ENCODE data around the gene TGFBR3L. TPM values are rescaled to one million over a fixed set of nuclear protein-coding genes. Genes with fewer than 3 reads are reported as not detected.

The TGFBR3L gene
- total RNA-seq, 1 donor from 2014 or later, result 1.8 TPM

DNA sequence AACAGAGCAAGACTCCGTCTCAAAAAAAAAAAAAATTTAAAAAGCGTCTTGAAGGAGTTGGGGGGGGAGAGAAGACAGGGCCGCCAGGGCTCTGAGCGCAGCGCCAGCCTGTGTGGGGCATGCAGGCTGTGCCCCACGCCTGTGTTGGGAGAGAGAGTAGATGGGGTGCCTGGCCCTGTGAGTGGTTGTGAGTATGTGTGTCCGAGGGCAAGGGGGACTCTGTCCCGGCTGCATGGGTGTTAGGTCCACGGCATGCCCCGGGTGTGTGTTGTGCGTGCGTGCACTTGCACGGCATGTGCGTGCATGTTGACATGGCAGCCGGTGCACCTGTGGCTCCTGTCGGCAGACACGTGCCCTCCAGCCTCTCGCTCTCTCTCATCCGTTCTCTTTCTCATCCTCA is 7.5 kb upstream of the TGFBR3L start:
- no peak overlapping the region for H3K27ac Mint-ChIP-seq
- DNase-seq (ENCODE audit: low spot score), result no peak
- H3K27me3 Mint-ChIP-seq (ENCODE audit: insufficient read depth, low read depth), result peaks cover 3% of the 10 kb centered on the region
- peak overlapping the region; percentile 46 for H3K4me3 Mint-ChIP-seq
- H3K4me1 Mint-ChIP-seq, result peaks cover 20% of the 10 kb centered on the region
- peaks cover 11% of the 10 kb centered on the region for H3K4me1 ChIP-seq
- no peak overlapping the region for H2AFZ ChIP-seq (replicated peaks)
- TF ChIP-seq EZH2 (IDR thresholded peaks at IDR 0.05), result no peak
- no peak for TF ChIP-seq EZH2phosphoT487 (IDR thresholded peaks at IDR 0.05)
- TF ChIP-seq, protein P1, sequence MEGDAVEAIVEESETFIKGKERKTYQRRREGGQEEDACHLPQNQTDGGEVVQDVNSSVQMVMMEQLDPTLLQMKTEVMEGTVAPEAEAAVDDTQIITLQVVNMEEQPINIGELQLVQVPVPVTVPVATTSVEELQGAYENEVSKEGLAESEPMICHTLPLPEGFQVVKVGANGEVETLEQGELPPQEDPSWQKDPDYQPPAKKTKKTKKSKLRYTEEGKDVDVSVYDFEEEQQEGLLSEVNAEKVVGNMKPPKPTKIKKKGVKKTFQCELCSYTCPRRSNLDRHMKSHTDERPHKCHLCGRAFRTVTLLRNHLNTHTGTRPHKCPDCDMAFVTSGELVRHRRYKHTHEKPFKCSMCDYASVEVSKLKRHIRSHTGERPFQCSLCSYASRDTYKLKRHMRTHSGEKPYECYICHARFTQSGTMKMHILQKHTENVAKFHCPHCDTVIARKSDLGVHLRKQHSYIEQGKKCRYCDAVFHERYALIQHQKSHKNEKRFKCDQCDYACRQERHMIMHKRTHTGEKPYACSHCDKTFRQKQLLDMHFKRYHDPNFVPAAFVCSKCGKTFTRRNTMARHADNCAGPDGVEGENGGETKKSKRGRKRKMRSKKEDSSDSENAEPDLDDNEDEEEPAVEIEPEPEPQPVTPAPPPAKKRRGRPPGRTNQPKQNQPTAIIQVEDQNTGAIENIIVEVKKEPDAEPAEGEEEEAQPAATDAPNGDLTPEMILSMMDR (IDR thresholded peaks at IDR 0.05), result no peak
- peaks cover 5% of the 10 kb centered on the region for H3K27me3 ChIP-seq
- no peaks in the 10 kb centered on the region for H3K9me3 ChIP-seq (ENCODE audit: low read depth)
- H3K9ac ChIP-seq, result no peak overlapping the region
- peaks cover 8% of the 10 kb centered on the region for H3K36me3 Mint-ChIP-seq
- no peak overlapping the region for H3K4me2 ChIP-seq
- peaks cover 37% of the 10 kb centered on the region for H3K79me2 ChIP-seq (ENCODE audit: low read depth)
- no peak overlapping the region for H3K27ac ChIP-seq
- peaks cover 9% of the 10 kb centered on the region for H3F3A ChIP-seq (ENCODE audit: low read depth)
- H3K9me3 Mint-ChIP-seq, result no peaks in the 10 kb centered on the region
- no peak overlapping the region for H3K4me3 ChIP-seq
- H4K20me1 ChIP-seq (ENCODE audit: low read depth), result peaks cover 60% of the 10 kb centered on the region
- H3K36me3 ChIP-seq, result no peaks in the 10 kb centered on the region

DNA sequence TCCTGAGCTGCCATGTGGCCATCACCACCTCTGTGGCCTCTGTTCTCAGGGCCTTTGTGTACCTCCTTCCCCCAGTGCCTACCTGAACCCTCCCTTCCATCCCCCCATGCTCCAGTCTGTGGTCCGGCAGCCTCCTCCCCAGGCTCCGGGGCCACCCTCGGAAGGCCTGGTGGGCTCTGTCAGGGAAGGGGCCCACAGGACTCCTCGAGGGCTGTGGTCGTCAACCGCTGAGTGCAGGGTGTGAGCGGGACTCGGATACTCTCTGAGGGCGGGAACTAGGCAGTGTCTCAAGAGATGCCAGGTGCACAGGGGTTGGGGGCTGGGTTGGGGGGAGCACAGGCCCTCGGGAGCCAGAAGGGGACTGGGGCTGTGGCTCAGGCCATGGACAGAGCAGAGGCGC is 7.1 kb upstream of the TGFBR3L start:
- no peak overlapping the region for H3K27ac ChIP-seq
- H4K20me1 ChIP-seq (ENCODE audit: low read depth), result peaks cover 62% of the 10 kb centered on the region
- H3K4me1 Mint-ChIP-seq, result peaks cover 18% of the 10 kb centered on the region
- no peaks in the 10 kb centered on the region for H3K36me3 ChIP-seq
- H3K27me3 ChIP-seq, result peaks cover 2% of the 10 kb centered on the region
- no peak overlapping the region for H3K4me3 Mint-ChIP-seq
- no peak for DNase-seq (ENCODE audit: low spot score)
- H3K4me2 ChIP-seq, result no peak overlapping the region
- no peaks in the 10 kb centered on the region for H3K9me3 ChIP-seq (ENCODE audit: low read depth)
- no peak overlapping the region for H3K27ac Mint-ChIP-seq
- H3K27me3 Mint-ChIP-seq (ENCODE audit: insufficient read depth, low read depth), result peaks cover 3% of the 10 kb centered on the region
- H3K9ac ChIP-seq, result no peak overlapping the region
- H3K4me3 ChIP-seq, result no peak overlapping the region
- peaks cover 8% of the 10 kb centered on the region for H3K36me3 Mint-ChIP-seq
- TF ChIP-seq EZH2 (IDR thresholded peaks at IDR 0.05) (no peak), EZH2phosphoT487 (IDR thresholded peaks at IDR 0.05) (no peak)
- TF ChIP-seq, protein P1 (IDR thresholded peaks at IDR 0.05), result no peak
- no peaks in the 10 kb centered on the region for H3K9me3 Mint-ChIP-seq
- H3K79me2 ChIP-seq (ENCODE audit: low read depth), result peaks cover 37% of the 10 kb centered on the region
- no peak overlapping the region for H2AFZ ChIP-seq (replicated peaks)
- H3F3A ChIP-seq (ENCODE audit: low read depth), result peaks cover 8% of the 10 kb centered on the region
- peaks cover 11% of the 10 kb centered on the region for H3K4me1 ChIP-seq

DNA sequence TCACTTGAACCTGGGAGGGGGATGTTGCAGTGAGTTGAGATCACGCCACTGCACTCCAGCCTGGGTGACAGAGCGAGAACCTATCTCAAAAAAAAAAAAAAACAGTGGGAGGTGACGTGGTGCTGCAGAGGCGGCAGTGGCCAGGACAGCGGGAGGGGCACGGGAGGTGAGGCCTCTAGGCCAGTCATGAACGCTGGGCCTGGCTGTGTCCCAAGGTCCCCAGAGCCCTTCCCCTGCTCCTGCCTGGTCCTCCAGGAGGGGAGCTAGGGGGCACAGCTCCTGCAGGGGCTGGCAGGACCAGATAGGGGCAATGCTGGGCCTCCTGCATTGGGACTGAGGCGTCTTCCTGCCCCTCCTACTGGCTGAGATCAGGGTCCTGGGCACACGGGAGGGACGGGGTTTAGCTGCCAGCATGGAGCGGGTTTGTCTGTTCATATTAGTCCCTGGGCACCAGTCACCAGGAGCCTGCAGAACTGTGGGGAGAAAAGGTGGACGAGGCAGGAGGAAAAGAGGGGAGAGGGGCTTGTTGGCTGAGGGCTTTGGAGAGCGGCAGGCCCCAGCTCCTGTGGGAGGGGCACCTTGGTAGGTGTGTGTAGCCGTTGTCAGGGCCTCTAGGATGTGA is 6.4 kb upstream of the TGFBR3L start:
- peaks cover 2% of the 10 kb centered on the region for H3F3A ChIP-seq (ENCODE audit: low read depth)
- TF ChIP-seq EZH2phosphoT487 (IDR thresholded peaks at IDR 0.05), result no peak
- Mint-ChIP-seq H3K4me3 (no peak overlapping the region), H3K9me3 (no peaks in the 10 kb centered on the region), H3K27me3 (ENCODE audit: insufficient read depth, low read depth) (peaks cover 7% of the 10 kb centered on the region), H3K4me1 (peaks cover 12% of the 10 kb centered on the region), H3K36me3 (peaks cover 12% of the 10 kb centered on the region), H3K27ac (no peak overlapping the region)
- peaks cover 62% of the 10 kb centered on the region for H4K20me1 ChIP-seq (ENCODE audit: low read depth)
- no peak overlapping the region for H2AFZ ChIP-seq (replicated peaks)
- no peak overlapping the region for H3K27ac ChIP-seq
- no peak overlapping the region for H3K9ac ChIP-seq
- DNase-seq (ENCODE audit: low spot score), result no peak
- no peaks in the 10 kb centered on the region for H3K9me3 ChIP-seq (ENCODE audit: low read depth)
- H3K36me3 ChIP-seq, result no peaks in the 10 kb centered on the region
- H3K27me3 ChIP-seq, result no peaks in the 10 kb centered on the region
- H3K4me3 ChIP-seq, result no peak overlapping the region
- H3K4me2 ChIP-seq, result no peak overlapping the region
- peaks cover 37% of the 10 kb centered on the region for H3K79me2 ChIP-seq (ENCODE audit: low read depth)
- H3K4me1 ChIP-seq, result peaks cover 7% of the 10 kb centered on the region

DNA sequence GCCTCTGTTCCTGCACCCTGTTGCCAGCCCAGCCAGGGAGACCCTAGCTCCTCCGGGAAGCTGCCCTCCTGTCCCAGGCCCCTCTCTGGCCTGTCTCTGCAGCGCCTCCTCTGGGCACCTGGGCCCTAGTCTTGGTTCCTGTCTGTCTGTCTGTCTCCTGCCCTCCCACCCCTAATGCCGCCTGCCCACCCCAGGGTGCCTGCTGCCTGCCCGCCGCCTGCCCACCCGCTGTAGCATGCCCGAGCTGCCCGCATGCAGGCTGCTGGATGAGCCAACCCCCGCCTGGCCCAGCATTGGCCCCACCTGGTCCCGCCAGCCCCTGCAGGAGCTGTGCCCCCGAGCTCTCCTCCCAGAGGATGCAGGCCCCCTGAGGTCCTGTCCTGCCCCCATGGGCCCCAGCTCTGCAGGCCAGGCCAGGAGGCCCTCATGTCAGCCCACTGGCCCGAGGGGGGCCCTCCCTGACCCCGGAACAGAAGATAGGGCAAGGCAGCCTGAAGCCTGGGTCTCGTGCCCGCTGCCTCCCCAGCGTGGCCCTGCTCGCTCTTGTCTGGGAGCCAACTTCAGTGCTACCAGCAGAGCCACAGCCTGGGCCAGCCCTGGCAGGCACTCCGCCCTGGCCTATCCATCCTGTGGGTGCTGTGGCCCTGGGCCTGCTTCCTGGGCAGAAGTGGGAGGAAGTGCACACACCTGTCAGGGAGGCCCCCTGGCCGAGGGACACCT is 5.7 kb upstream of the TGFBR3L start:
- Mint-ChIP-seq H3K9me3 (no peaks in the 10 kb centered on the region), H3K27ac (no peak overlapping the region), H3K36me3 (peaks cover 14% of the 10 kb centered on the region), H3K4me3 (no peak overlapping the region), H3K4me1 (peaks cover 12% of the 10 kb centered on the region), H3K27me3 (ENCODE audit: insufficient read depth, low read depth) (peaks cover 5% of the 10 kb centered on the region)
- no peaks in the 10 kb centered on the region for H3K9me3 ChIP-seq (ENCODE audit: low read depth)
- H3K9ac ChIP-seq, result no peak overlapping the region
- H3K36me3 ChIP-seq, result no peaks in the 10 kb centered on the region
- TF ChIP-seq EZH2 (IDR thresholded peaks at IDR 0.05) (no peak), EZH2phosphoT487 (IDR thresholded peaks at IDR 0.05) (no peak)
- TF ChIP-seq, protein P1 (IDR thresholded peaks at IDR 0.05), result no peak
- peaks cover 65% of the 10 kb centered on the region for H4K20me1 ChIP-seq (ENCODE audit: low read depth)
- no peaks in the 10 kb centered on the region for H3F3A ChIP-seq (ENCODE audit: low read depth)
- peaks cover 7% of the 10 kb centered on the region for H3K4me1 ChIP-seq
- H3K4me3 ChIP-seq, result no peak overlapping the region
- DNase-seq (ENCODE audit: low spot score), result no peak
- H3K4me2 ChIP-seq, result no peak overlapping the region
- no peak overlapping the region for H2AFZ ChIP-seq (replicated peaks)
- H3K27me3 ChIP-seq, result peaks cover 5% of the 10 kb centered on the region
- H3K79me2 ChIP-seq (ENCODE audit: low read depth), result peaks cover 37% of the 10 kb centered on the region
- H3K27ac ChIP-seq, result no peak overlapping the region

Data from neural progenitor cell (in vitro differentiated cells).